Karpas-422 (cell line): ENCODE results near the gene NCBP2. TPM values are rescaled to one million over a fixed set of nuclear protein-coding genes. Genes with fewer than 3 reads are reported as not detected.

Experiments used
- DNase-seq: peaks from one replicate; pipeline ENCODE4 v3.0.0-alpha.2; 2015
- H2AFZ ChIP-seq: fragments of 200-600 bp; sonication (generic); 2 replicates; pipeline ENCODE4 v1.6.1; 2014; ENCODE audit warnings: antibody characterized with exemption, low read length, mixed read lengths
- H3K27ac ChIP-seq: fragments of 200-600 bp; sonication (generic); 2 replicates; pipeline ENCODE4 v1.5.1; 2014; ENCODE audit warnings: mild to moderate bottlenecking, low read length, moderate library complexity
- H3K27me3 ChIP-seq: fragments of 200-600 bp; sonication (generic); 2 replicates; pipeline ENCODE4 v1.6.1; 2014; ENCODE audit warnings: low read length, mixed read lengths
- H3K36me3 ChIP-seq: fragments of 200-600 bp; sonication (generic); 2 replicates; pipeline ENCODE4 v1.6.1; 2014; ENCODE audit warnings: low read length, mixed read lengths; ENCODE audit not compliant: insufficient read depth
- H3K4me1 ChIP-seq: fragments of 200-600 bp; sonication (generic); 2 replicates; pipeline ENCODE4 v1.6.1; 2014; ENCODE audit warnings: mild to moderate bottlenecking, low read length, mixed read lengths
- H3K4me2 ChIP-seq: fragments of 200-600 bp; sonication (generic); 2 replicates; pipeline ENCODE4 v1.6.1; 2014; ENCODE audit warnings: low read length, low read depth, mild to moderate bottlenecking; ENCODE audit not compliant: poor library complexity, severe bottlenecking
- H3K4me3 ChIP-seq: fragments of 200-600 bp; sonication (generic); 2 replicates; pipeline ENCODE4 v1.5.1; 2014; ENCODE audit warnings: mild to moderate bottlenecking, antibody characterized with exemption, low read length, mixed read lengths
- H3K79me2 ChIP-seq: fragments of 200-600 bp; sonication (generic); 2 replicates; pipeline ENCODE4 v1.6.1; 2014; ENCODE audit warnings: mild to moderate bottlenecking, low read length, mixed read lengths
- H3K9ac ChIP-seq: fragments of 200-600 bp; sonication (generic); 2 replicates; pipeline ENCODE4 v1.6.0; 2014; ENCODE audit warnings: low read length
- H3K9me2 ChIP-seq: fragments of 200-600 bp; sonication (generic), shearing (Covaris generic); replicated peaks from 2 replicates; pipeline ENCODE4 v1.6.0; 2014; ENCODE audit warnings: mild to moderate bottlenecking, low read length, moderate library complexity; ENCODE audit not compliant: insufficient read depth
- H3K9me3 ChIP-seq: fragments of 300-700, 200-600 bp; sonication (generic); 2 replicates; pipeline ENCODE4 v1.6.1; 2014; ENCODE audit warnings: low read length, mixed read lengths
- H4K20me1 ChIP-seq: fragments of 200-600 bp; sonication (generic); 2 replicates; pipeline ENCODE4 v1.6.1; 2014; ENCODE audit warnings: mild to moderate bottlenecking, antibody characterized with exemption, low read length, low read depth; ENCODE audit not compliant: insufficient read depth
- total RNA-seq: library from RNA; depleted of rRNA; stranded (reverse); fragments of >200 nt; shearing (Covaris generic); gene quantifications from 2 replicates; pipeline ENCODE4 v1.2.3, GENCODE V29; 2014; ENCODE audit warnings: low replicate concordance

NCBP2 gene
- total RNA-seq, 1 experiment from 2014 or later: 73.0 TPM

- Histone ChIP-seq H3K36me3 (peaks cover 55% of the 10 kb centered on the region), H3K79me2 (peaks cover 70% of the 10 kb centered on the region), H4K20me1 (peaks cover 9% of the 10 kb centered on the region), H3K27ac (no peak overlapping the region), H3K9me3 (no peaks in the 10 kb centered on the region), H3K27me3 (no peaks in the 10 kb centered on the region), H2AFZ (no peak overlapping the region), H3K9ac (no peak overlapping the region), H3K4me3 (no peak overlapping the region), H3K9me2 (no peaks in the 10 kb centered on the region), H3K4me2 (no peak overlapping the region), H3K4me1 (peaks cover 29% of the 10 kb centered on the region)
- DNase-seq: no peak
Measured at GRCh38 chr3:196938576-196938975, 3.8 kb downstream of the NCBP2 start.

GRCh38 chr3:196938124-196938523, 4.2 kb downstream of the NCBP2 start:
- no peak overlapping the region for H3K27ac ChIP-seq
- no peak overlapping the region for H2AFZ ChIP-seq
- peaks cover 5% of the 10 kb centered on the region for H4K20me1 ChIP-seq
- H3K79me2 ChIP-seq: peaks cover 66% of the 10 kb centered on the region
- no peaks in the 10 kb centered on the region for H3K27me3 ChIP-seq
- no peak overlapping the region for H3K9ac ChIP-seq
- no peak overlapping the region for H3K4me3 ChIP-seq
- no peaks in the 10 kb centered on the region for H3K9me3 ChIP-seq
- H3K4me1 ChIP-seq: peaks cover 26% of the 10 kb centered on the region
- H3K36me3 ChIP-seq: peaks cover 55% of the 10 kb centered on the region
- H3K4me2 ChIP-seq: no peak overlapping the region
- no peak for DNase-seq
- H3K9me2 ChIP-seq: no peaks in the 10 kb centered on the region

- peaks cover 51% of the 10 kb centered on the region for H3K79me2 ChIP-seq
- peaks cover 55% of the 10 kb centered on the region for H3K36me3 ChIP-seq
- H3K4me3 ChIP-seq: no peak overlapping the region
Measured at GRCh38 chr3:196936288-196936687, 6.0 kb downstream of the NCBP2 start.

GRCh38 chr3:196932600-196932999, 9.7 kb downstream of the NCBP2 start:
- Histone ChIP-seq H3K9ac (peak overlapping the region; percentile 33), H3K4me2 (peak overlapping the region; percentile 66), H3K9me2 (no peaks in the 10 kb centered on the region), H4K20me1 (no peaks in the 10 kb centered on the region), H3K36me3 (peaks cover 47% of the 10 kb centered on the region), H3K4me3 (peak overlapping the region; percentile 48; the same call in 1 of the 2 replicates), H3K79me2 (peaks cover 19% of the 10 kb centered on the region), H2AFZ (no peak overlapping the region), H3K9me3 (no peaks in the 10 kb centered on the region), H3K27me3 (no peaks in the 10 kb centered on the region), H3K27ac (peak overlapping the region; percentile 91), H3K4me1 (peaks cover 43% of the 10 kb centered on the region)
- peak; percentile 75 for DNase-seq

More at GRCh38 chr3:196936288-196936687, 6.0 kb downstream of the NCBP2 start:
- no peak overlapping the region for H3K9ac ChIP-seq
- H3K27ac ChIP-seq: no peak overlapping the region
- H2AFZ ChIP-seq: no peak overlapping the region
- H3K4me2 ChIP-seq: no peak overlapping the region
- no peak for DNase-seq
- H3K9me3 ChIP-seq: no peaks in the 10 kb centered on the region
- H3K4me1 ChIP-seq: peaks cover 44% of the 10 kb centered on the region
- no peaks in the 10 kb centered on the region for H3K27me3 ChIP-seq
- no peaks in the 10 kb centered on the region for H3K9me2 ChIP-seq
- 0 out of 2 replicates have a peak, but pooled peaks cover 3% of the 10 kb centered on the region for H4K20me1 ChIP-seq

GRCh38 chr3:196931828-196932587, 10.3 kb downstream of the NCBP2 start:
- Histone ChIP-seq H3K36me3 (peaks cover 41% of the 10 kb centered on the region; the same call in 1 of the 2 replicates), H2AFZ (no peak overlapping the region), H4K20me1 (no peaks in the 10 kb centered on the region), H3K27ac (peak overlapping the region; percentile 91), H3K9me3 (no peaks in the 10 kb centered on the region), H3K4me2 (peak overlapping the region; percentile 66), H3K9me2 (no peaks in the 10 kb centered on the region), H3K4me3 (peak overlapping the region; percentile 48), H3K9ac (peak overlapping the region; percentile 33), H3K4me1 (peaks cover 43% of the 10 kb centered on the region), H3K27me3 (no peaks in the 10 kb centered on the region), H3K79me2 (peaks cover 13% of the 10 kb centered on the region)
- DNase-seq: peak; percentile 89

GRCh38 chr3:196931157-196931556, 11.2 kb downstream of the NCBP2 start:
- Histone ChIP-seq H3K36me3 (peaks cover 32% of the 10 kb centered on the region; the same call in 1 of the 2 replicates), H2AFZ (no peak overlapping the region), H3K27ac (peak overlapping the region; percentile 91), H3K9ac (peak overlapping the region; percentile 33), H3K4me3 (peak overlapping the region; percentile 48), H3K9me3 (no peaks in the 10 kb centered on the region), H3K9me2 (no peaks in the 10 kb centered on the region), H3K4me1 (peaks cover 43% of the 10 kb centered on the region), H4K20me1 (no peaks in the 10 kb centered on the region), H3K27me3 (no peaks in the 10 kb centered on the region), H3K79me2 (peaks cover 9% of the 10 kb centered on the region), H3K4me2 (peak overlapping the region; percentile 66)
- DNase-seq: peak; percentile 54

- DNase-seq: no peak
- Histone ChIP-seq H3K9me3 (no peaks in the 10 kb centered on the region), H3K9ac (no peak overlapping the region), H2AFZ (no peak overlapping the region), H3K9me2 (no peaks in the 10 kb centered on the region), H3K4me3 (no peak overlapping the region), H3K4me2 (no peak overlapping the region), H3K27ac (no peak overlapping the region), H3K79me2 (peaks cover 4% of the 10 kb centered on the region; the same call in 1 of the 2 replicates), H3K4me1 (peaks cover 38% of the 10 kb centered on the region), H4K20me1 (no peaks in the 10 kb centered on the region), H3K36me3 (peaks cover 12% of the 10 kb centered on the region; the same call in 1 of the 2 replicates), H3K27me3 (no peaks in the 10 kb centered on the region)
Measured at GRCh38 chr3:196927571-196928453, 14.5 kb downstream of the NCBP2 start.

GRCh38 chr3:196920733-196921132, 21.6 kb downstream of the NCBP2 start:
- H2AFZ ChIP-seq: no peak overlapping the region
- H4K20me1 ChIP-seq: no peaks in the 10 kb centered on the region
- no peaks in the 10 kb centered on the region for H3K27me3 ChIP-seq
- no peak overlapping the region for H3K4me3 ChIP-seq
- H3K9me2 ChIP-seq: no peaks in the 10 kb centered on the region
- H3K9me3 ChIP-seq: peaks cover 4% of the 10 kb centered on the region; the same call in 1 of the 2 replicates
- peak overlapping the region; percentile 10; the same call in 1 of the 2 replicates for H3K27ac ChIP-seq
- peak overlapping the region; percentile 0 for H3K4me2 ChIP-seq
- peaks cover 15% of the 10 kb centered on the region for H3K4me1 ChIP-seq
- no peak overlapping the region for H3K9ac ChIP-seq
- peak; percentile 72 for DNase-seq
- H3K36me3 ChIP-seq: peaks cover 14% of the 10 kb centered on the region
- 0 out of 2 replicates have a peak, but pooled peaks cover 6% of the 10 kb centered on the region for H3K79me2 ChIP-seq
